ENCODE measurements around the gene GPX4.

GPX4 gene

GRCh38 chr19:1151917-1152587 lies 48.3 kb downstream of the GPX4 start:
- no peak for DNase-seq

GRCh38 chr19:1153891-1154730 lies 50.3 kb downstream of the GPX4 start:
- no peak for DNase-seq

- no peak for DNase-seq
These were observed 51.0 kb downstream of the GPX4 start for GRCh38 chr19:1154731-1155351.

- no peak for DNase-seq
These were observed 51.8 kb downstream of the GPX4 start for GRCh38 chr19:1155352-1156304.
